ENCODE measurements around the gene PTPRH.
"Not testable (repeated sequence)": the region's sequence is repeated elsewhere in the genome, so short reads cannot be mapped to it uniquely, and the experiment has no call there.

Gene PTPRH

GRCh38 chr19:55225415-55225958 lies 16.2 kb upstream of the PTPRH start:
- Mint-ChIP-seq H3K27ac (no peak overlapping the region), H3K4me3 (no peak overlapping the region), H3K27me3 (ENCODE audit: low read depth) (no peaks in the 10 kb centered on the region), H3K36me3 (ENCODE audit: low read depth) (peaks cover 9% of the 10 kb centered on the region), H3K9me3 (no peaks in the 10 kb centered on the region), H3K4me1 (no peaks in the 10 kb centered on the region)
- TF ChIP-seq CTCF (IDR thresholded peaks at IDR 0.05; ENCODE audit: unreplicated experiment in 3 of 3): no peak

GRCh38 chr19:55224679-55225414 lies 15.5 kb upstream of the PTPRH start:
- not testable (repeated sequence) for H3K4me1 Mint-ChIP-seq; H3K27me3 Mint-ChIP-seq (ENCODE audit: low read depth); H3K27ac Mint-ChIP-seq; H3K9me3 Mint-ChIP-seq; H3K36me3 Mint-ChIP-seq (ENCODE audit: low read depth); H3K4me3 Mint-ChIP-seq

DNA sequence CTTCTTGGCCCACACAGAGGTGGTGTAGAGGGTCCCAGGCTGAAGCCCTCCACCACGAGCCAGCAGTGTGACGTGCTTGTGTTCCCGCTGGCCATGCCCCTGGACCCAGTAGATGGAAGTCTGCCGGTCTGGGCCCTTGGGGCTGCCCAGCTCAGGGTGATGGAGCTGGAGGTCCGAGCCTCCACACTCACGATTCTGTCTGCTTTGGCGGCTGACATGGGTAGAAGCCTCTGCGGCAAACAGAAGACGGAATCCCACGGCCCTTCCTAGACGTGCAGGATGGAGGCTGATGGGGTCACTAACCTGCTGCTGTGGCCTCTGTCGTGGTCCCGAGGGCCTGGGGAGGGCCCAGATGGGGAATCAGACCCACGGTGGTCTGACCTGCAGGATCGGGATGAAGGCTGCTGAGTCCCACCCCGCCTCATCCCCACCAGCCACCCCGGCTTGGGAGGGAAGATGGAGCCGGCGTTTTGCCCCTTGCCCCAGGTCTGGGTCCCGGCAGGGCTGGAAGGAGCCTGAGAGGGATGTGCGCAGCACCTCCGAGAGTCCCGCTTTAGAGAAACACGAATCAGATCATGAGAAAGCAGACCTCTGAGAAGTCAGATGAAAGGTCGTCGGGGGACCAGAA lies 14.9 kb upstream of the PTPRH start:
- Mint-ChIP-seq H3K9me3 (no peaks in the 10 kb centered on the region), H3K4me3 (no peak overlapping the region), H3K27ac (no peak overlapping the region), H3K27me3 (ENCODE audit: low read depth) (no peaks in the 10 kb centered on the region), H3K4me1 (no peaks in the 10 kb centered on the region), H3K36me3 (ENCODE audit: low read depth) (peaks cover 9% of the 10 kb centered on the region)
- no peak for TF ChIP-seq CTCF (IDR thresholded peaks at IDR 0.05; ENCODE audit: unreplicated experiment in 3 of 3)

DNA sequence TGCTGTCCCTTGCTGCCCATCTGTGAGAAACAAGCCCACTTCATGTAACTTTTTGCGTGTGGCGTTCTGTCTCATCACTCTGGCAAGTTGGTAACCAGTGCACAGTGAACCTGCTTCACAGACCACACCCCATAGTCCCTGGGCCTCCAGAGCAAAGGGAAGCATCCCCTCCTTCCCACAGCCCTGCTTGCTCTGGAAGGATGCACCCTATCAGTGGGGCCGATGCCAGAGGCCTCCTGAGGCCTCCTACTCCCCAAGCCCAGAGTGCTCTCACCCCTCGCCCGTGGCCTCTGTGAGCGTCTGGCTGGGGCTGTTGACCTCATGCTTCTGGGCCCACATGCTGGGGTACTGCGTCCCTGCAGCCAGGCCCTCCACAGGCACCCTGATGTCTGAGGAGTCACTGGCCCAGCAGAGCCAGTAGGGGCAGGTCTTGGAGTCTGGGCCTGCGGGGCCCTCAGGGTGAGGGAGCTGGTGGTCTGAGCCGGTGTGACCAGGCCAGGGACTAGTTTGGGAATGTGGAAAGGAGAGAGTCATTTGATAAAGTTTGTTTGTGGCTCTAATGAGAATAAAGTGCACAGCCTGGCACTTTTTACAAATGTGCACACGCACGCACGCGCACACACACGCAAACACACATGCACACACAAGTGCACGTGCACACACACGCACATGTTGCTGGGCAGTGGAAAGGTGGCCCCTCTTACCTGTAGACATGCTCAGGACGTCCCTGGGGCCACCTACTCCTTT lies 14.2 kb upstream of the PTPRH start:
- no peaks in the 10 kb centered on the region for H3K27me3 Mint-ChIP-seq (ENCODE audit: low read depth)
- no peak overlapping the region for H3K4me3 Mint-ChIP-seq
- no peak overlapping the region for H3K27ac Mint-ChIP-seq
- H3K9me3 Mint-ChIP-seq: no peaks in the 10 kb centered on the region
- no peaks in the 10 kb centered on the region for H3K4me1 Mint-ChIP-seq
- peaks cover 9% of the 10 kb centered on the region for H3K36me3 Mint-ChIP-seq (ENCODE audit: low read depth)
- TF ChIP-seq CTCF (IDR thresholded peaks at IDR 0.05; ENCODE audit: unreplicated experiment in 3 of 3): no peak

DNA sequence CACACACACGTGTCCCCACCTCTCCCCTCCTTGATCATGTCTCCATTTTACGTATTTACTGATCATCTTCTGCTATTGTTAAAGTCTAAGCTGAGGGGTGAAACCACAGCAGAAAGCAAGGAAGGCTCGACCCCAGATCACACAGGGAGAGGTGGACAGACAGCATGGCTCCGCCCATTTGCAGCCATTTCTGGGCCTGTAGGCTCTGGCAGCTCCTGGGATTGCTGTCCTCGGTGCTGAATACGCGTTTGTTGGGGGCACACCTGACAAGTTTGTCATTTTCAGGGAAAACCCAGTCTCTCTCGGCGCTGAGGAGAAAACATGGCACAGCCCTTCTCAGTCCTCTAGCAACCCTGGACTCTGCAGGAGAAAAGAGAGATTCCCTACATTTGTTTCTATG lies 11.2 kb upstream of the PTPRH start:
- Mint-ChIP-seq H3K4me3 (no peak overlapping the region), H3K36me3 (ENCODE audit: low read depth) (peaks cover 3% of the 10 kb centered on the region), H3K27ac (no peak overlapping the region), H3K4me1 (peaks cover 10% of the 10 kb centered on the region), H3K9me3 (peaks cover 7% of the 10 kb centered on the region), H3K27me3 (ENCODE audit: low read depth) (peaks cover 9% of the 10 kb centered on the region)
- no peak for TF ChIP-seq CTCF (IDR thresholded peaks at IDR 0.05; ENCODE audit: unreplicated experiment in 3 of 3)

DNA sequence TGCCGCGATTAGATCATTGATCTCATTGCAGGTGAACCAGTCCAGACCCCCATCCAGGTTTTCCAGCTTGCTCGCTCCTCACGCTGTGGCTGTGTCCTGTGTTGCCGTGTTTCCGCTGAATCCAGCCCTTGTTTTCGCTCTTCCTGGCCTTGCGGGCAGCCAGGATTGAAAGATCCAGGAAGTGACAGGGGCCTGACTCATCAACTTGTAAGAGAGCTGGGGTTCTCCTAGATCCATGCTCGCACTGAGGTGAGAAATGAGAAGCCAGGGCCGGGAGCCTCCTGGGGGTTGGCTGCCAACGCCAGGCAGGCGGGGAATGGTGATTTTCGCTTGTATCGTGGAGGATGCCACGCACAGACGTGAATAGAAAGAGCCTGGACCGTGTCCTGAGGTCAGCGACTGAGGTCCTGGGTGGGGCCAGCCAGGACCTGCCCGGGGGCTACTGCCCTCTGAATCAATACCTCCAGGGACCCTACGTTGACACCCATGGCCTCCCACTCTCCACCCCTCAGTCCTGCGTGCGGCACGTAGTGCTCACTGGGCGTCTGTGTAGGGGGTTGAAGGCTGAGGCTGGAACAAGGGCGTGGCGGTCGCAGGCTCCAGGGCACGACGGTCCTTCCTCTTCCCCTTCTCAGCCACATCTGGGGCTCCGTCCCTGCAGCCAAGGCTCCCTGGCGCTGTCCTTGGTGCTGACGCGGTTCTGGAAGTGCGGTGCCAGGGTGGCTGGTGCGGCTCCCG lies 7.3 kb upstream of the PTPRH start:
- peaks cover 9% of the 10 kb centered on the region for H3K27me3 Mint-ChIP-seq (ENCODE audit: low read depth)
- peak overlapping the region in 1 of 3 experiments; percentile 54 for H3K27ac Mint-ChIP-seq
- peaks cover 13% of the 10 kb centered on the region for H3K9me3 Mint-ChIP-seq
- peaks cover 3% of the 10 kb centered on the region for H3K36me3 Mint-ChIP-seq (ENCODE audit: low read depth)
- no peak for TF ChIP-seq CTCF (IDR thresholded peaks at IDR 0.05; ENCODE audit: unreplicated experiment in 3 of 3)
- peak overlapping the region; percentile 80 to 81 (median 81) for H3K4me3 Mint-ChIP-seq
- peaks cover 10% of the 10 kb centered on the region for H3K4me1 Mint-ChIP-seq

All from nephron (organoid).